Natural killer cell treated with Interleukin-12 subunit alpha and Interleukin-12 subunit beta and Interleukin-15 and Interleukin-18, amount 100 ng/mL, for 72 hours (primary cell): ENCODE results near the gene ACVR1. TPM values are rescaled to one million over a fixed set of nuclear protein-coding genes. Genes with fewer than 3 reads are reported as not detected.
A peak's percentile ranks its signal among the peaks of the same experiment; 100 is the strongest.

ENCODE experiments used
- ATAC-seq, 2 donors: fragments of 150-1000 bp; cut with Tn5 transposase in 1 of 2; sonication (Bioruptor Pico), chemical (Tn5 transposase) in 1 of 2; 2 replicates each; pipeline ENCODE4 v1.10.0; 2021
- DNase-seq: peaks from one replicate; pipeline ENCODE4 v3.0.0; 2022; ENCODE audit warnings: low spot score
- H3K27ac Mint-ChIP-seq, 2 donors: 1 replicate in 1 of 2; 2 replicates in 1 of 2; pipeline ENCODE4 v1.8.0; 2022; ENCODE audit warnings: mixed read lengths in 2 of 2, mild to moderate bottlenecking in 1 of 2, moderate library complexity in 1 of 2
- H3K27me3 Mint-ChIP-seq, 2 donors: 1 replicate in 1 of 2; 2 replicates in 1 of 2; pipeline ENCODE4 v1.8.0; 2022; ENCODE audit warnings: mixed read lengths in 2 of 2
- H3K36me3 Mint-ChIP-seq: one replicate; pipeline ENCODE4 v1.8.0; 2022; ENCODE audit warnings: mixed read lengths
- H3K4me1 Mint-ChIP-seq, 2 donors: 1 replicate in 1 of 2; 2 replicates in 1 of 2; pipeline ENCODE4 v1.8.0; 2022; ENCODE audit warnings: low read depth in 2 of 2, mixed read lengths in 2 of 2, mild to moderate bottlenecking in 1 of 2
- H3K4me3 Mint-ChIP-seq: one replicate; pipeline ENCODE4 v1.8.0; 2022; ENCODE audit warnings: mixed read lengths
- H3K9me3 Mint-ChIP-seq: 2 replicates; pipeline ENCODE4 v1.8.0; 2022; ENCODE audit warnings: mixed read lengths
- total RNA-seq, 2 donors: library from RNA; stranded (reverse); gene quantifications; one replicate each; pipeline ENCODE4 v1.2.3, GENCODE V29; 2022

The ACVR1 gene
- total RNA-seq, 2 donors from 2014 or later = 5.7 to 14.3 TPM

GRCh38 chr2:157803476-157803875 lies 72.7 kb downstream of the ACVR1 start:
- H3K27ac Mint-ChIP-seq = no peak overlapping the region
- H3K9me3 Mint-ChIP-seq = no peaks in the 10 kb centered on the region
- ATAC-seq (no peak), DNase-seq (no peak)
- H3K4me3 Mint-ChIP-seq = no peak overlapping the region
- no peaks in the 10 kb centered on the region for H3K36me3 Mint-ChIP-seq
- no peaks in the 10 kb centered on the region for H3K4me1 Mint-ChIP-seq
- no peaks in the 10 kb centered on the region for H3K27me3 Mint-ChIP-seq

- ATAC-seq (no peak), DNase-seq (no peak)
- no peaks in the 10 kb centered on the region for H3K27me3 Mint-ChIP-seq
- no peaks in the 10 kb centered on the region for H3K9me3 Mint-ChIP-seq
- H3K4me3 Mint-ChIP-seq = no peak overlapping the region
- no peak overlapping the region for H3K27ac Mint-ChIP-seq
- H3K4me1 Mint-ChIP-seq = no peaks in the 10 kb centered on the region
- no peaks in the 10 kb centered on the region for H3K36me3 Mint-ChIP-seq
Observed at GRCh38 chr2:157800838-157801495, 75.2 kb downstream of the ACVR1 start.

- peaks cover 0 to 5% of the 10 kb centered on the region in 2 donors for H3K4me1 Mint-ChIP-seq
- no peaks in the 10 kb centered on the region for H3K27me3 Mint-ChIP-seq
- DNase-seq (no peak), ATAC-seq (no peak)
- H3K4me3 Mint-ChIP-seq = no peak overlapping the region
- no peaks in the 10 kb centered on the region for H3K9me3 Mint-ChIP-seq
- no peak overlapping the region for H3K27ac Mint-ChIP-seq
- no peaks in the 10 kb centered on the region for H3K36me3 Mint-ChIP-seq
Observed at GRCh38 chr2:157793053-157793612, 83.0 kb downstream of the ACVR1 start.

GRCh38 chr2:157792335-157793052 lies 83.6 kb downstream of the ACVR1 start:
- no peak for DNase-seq
- no peak overlapping the region for H3K27ac Mint-ChIP-seq
- H3K4me3 Mint-ChIP-seq = no peak overlapping the region
- H3K36me3 Mint-ChIP-seq = no peaks in the 10 kb centered on the region
- H3K4me1 Mint-ChIP-seq = peaks cover 0 to 5% of the 10 kb centered on the region in 2 donors
- no peak for ATAC-seq
- no peaks in the 10 kb centered on the region for H3K27me3 Mint-ChIP-seq
- no peaks in the 10 kb centered on the region for H3K9me3 Mint-ChIP-seq

GRCh38 chr2:157790780-157791179 lies 85.3 kb downstream of the ACVR1 start:
- Mint-ChIP-seq H3K4me3 (no peak overlapping the region), H3K9me3 (no peaks in the 10 kb centered on the region), H3K27me3 (no peaks in the 10 kb centered on the region), H3K27ac (no peak overlapping the region), H3K4me1 (peaks cover 0 to 5% of the 10 kb centered on the region in 2 donors), H3K36me3 (no peaks in the 10 kb centered on the region)
- ATAC-seq = no peak
- no peak for DNase-seq

- Mint-ChIP-seq H3K9me3 (no peaks in the 10 kb centered on the region), H3K4me1 (peaks cover 0 to 5% of the 10 kb centered on the region in 2 donors), H3K4me3 (no peak overlapping the region), H3K36me3 (no peaks in the 10 kb centered on the region), H3K27me3 (no peaks in the 10 kb centered on the region), H3K27ac (no peak overlapping the region)
- ATAC-seq (peak in 1 of 2 donors; percentile 20), DNase-seq (no peak)
Observed at GRCh38 chr2:157789933-157790511, 86.1 kb downstream of the ACVR1 start.

GRCh38 chr2:157789256-157789655 lies 86.9 kb downstream of the ACVR1 start:
- Mint-ChIP-seq H3K4me1 (peaks cover 0 to 5% of the 10 kb centered on the region in 2 donors), H3K4me3 (no peak overlapping the region), H3K27ac (no peak overlapping the region), H3K27me3 (no peaks in the 10 kb centered on the region), H3K9me3 (no peaks in the 10 kb centered on the region), H3K36me3 (no peaks in the 10 kb centered on the region)
- no peak for ATAC-seq
- no peak for DNase-seq

GRCh38 chr2:157788201-157788600 lies 87.9 kb downstream of the ACVR1 start:
- H3K27me3 Mint-ChIP-seq = no peaks in the 10 kb centered on the region
- no peak overlapping the region for H3K27ac Mint-ChIP-seq
- H3K4me1 Mint-ChIP-seq = peaks cover 5% of the 10 kb centered on the region in 2 donors
- H3K36me3 Mint-ChIP-seq = no peaks in the 10 kb centered on the region
- no peak overlapping the region for H3K4me3 Mint-ChIP-seq
- DNase-seq (no peak), ATAC-seq (no peak)
- H3K9me3 Mint-ChIP-seq = no peaks in the 10 kb centered on the region

- H3K27me3 Mint-ChIP-seq = no peaks in the 10 kb centered on the region
- H3K4me1 Mint-ChIP-seq = peaks cover 5% of the 10 kb centered on the region in 2 donors
- no peak overlapping the region for H3K4me3 Mint-ChIP-seq
- no peak for ATAC-seq
- H3K9me3 Mint-ChIP-seq = no peaks in the 10 kb centered on the region
- no peaks in the 10 kb centered on the region for H3K36me3 Mint-ChIP-seq
- no peak for DNase-seq
- no peak overlapping the region for H3K27ac Mint-ChIP-seq
Observed at GRCh38 chr2:157787364-157787938, 88.7 kb downstream of the ACVR1 start.

- no peaks in the 10 kb centered on the region for H3K36me3 Mint-ChIP-seq
- no peak overlapping the region for H3K4me3 Mint-ChIP-seq
- DNase-seq (no peak), ATAC-seq (no peak)
- H3K27me3 Mint-ChIP-seq = no peaks in the 10 kb centered on the region
- no peaks in the 10 kb centered on the region for H3K9me3 Mint-ChIP-seq
- H3K27ac Mint-ChIP-seq = no peak overlapping the region
- H3K4me1 Mint-ChIP-seq = peaks cover 5% of the 10 kb centered on the region in 2 donors
Observed at GRCh38 chr2:157786663-157787363, 89.3 kb downstream of the ACVR1 start.

GRCh38 chr2:157785866-157786662 lies 90.1 kb downstream of the ACVR1 start:
- no peak for DNase-seq
- Mint-ChIP-seq H3K27me3 (no peaks in the 10 kb centered on the region), H3K36me3 (no peaks in the 10 kb centered on the region), H3K4me1 (peaks cover 5% of the 10 kb centered on the region in 2 donors), H3K4me3 (no peak overlapping the region), H3K27ac (no peak overlapping the region), H3K9me3 (no peaks in the 10 kb centered on the region)
- ATAC-seq = no peak

GRCh38 chr2:157785200-157785599 lies 90.9 kb downstream of the ACVR1 start:
- H3K36me3 Mint-ChIP-seq = no peaks in the 10 kb centered on the region
- H3K4me1 Mint-ChIP-seq = peaks cover 5% of the 10 kb centered on the region in 2 donors
- H3K9me3 Mint-ChIP-seq = no peaks in the 10 kb centered on the region
- no peaks in the 10 kb centered on the region for H3K27me3 Mint-ChIP-seq
- H3K27ac Mint-ChIP-seq = no peak overlapping the region
- no peak overlapping the region for H3K4me3 Mint-ChIP-seq
- ATAC-seq = no peak
- DNase-seq = no peak

- ATAC-seq (no peak), DNase-seq (no peak)
- Mint-ChIP-seq H3K4me3 (no peak overlapping the region), H3K36me3 (no peaks in the 10 kb centered on the region), H3K27ac (no peak overlapping the region), H3K9me3 (no peaks in the 10 kb centered on the region), H3K4me1 (peaks cover 5% of the 10 kb centered on the region in 2 donors), H3K27me3 (no peaks in the 10 kb centered on the region)
Observed at GRCh38 chr2:157784823-157785175, 91.3 kb downstream of the ACVR1 start.
